Measurements from ENCODE around the gene CD200R1.
"Not testable (repeated sequence)": the region's sequence is repeated elsewhere in the genome, so short reads cannot be mapped to it uniquely, and the experiment has no call there.

The CD200R1 gene

DNA sequence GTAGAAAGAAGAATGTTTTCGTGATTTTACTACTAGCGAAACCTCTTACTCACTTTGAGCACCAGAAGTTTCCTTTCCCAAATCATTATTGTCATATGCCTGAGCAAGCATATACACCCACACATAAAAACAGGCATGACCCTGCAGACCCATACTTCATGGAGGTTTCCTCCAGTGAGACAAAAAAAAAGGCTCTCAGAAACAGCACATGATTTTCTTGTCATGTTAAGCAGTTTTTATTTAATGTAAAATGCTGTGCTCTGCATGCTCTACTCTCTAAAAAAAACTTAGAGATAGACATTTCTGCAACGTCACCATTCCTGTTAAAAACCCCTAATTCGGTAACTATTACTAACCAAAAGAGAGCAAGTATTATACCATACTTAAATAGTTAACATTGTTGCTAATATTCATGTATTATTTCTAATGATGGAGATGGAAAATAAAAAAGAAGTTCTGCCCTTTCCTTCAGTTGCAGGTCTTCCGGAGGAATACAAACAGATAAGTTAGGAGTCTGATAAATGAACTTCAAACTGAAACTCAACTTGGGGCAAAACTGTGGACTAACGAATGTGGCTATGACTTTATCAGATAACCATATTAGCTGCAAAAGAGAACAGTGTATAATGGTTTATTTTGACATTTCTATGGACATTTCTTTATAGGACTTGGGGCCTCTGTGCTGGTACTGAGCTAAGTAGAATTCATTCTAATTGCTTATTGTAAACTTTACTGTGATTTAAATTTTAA, 15.9 kb downstream of the CD200R1 start:
- DNase-seq (ENCODE audit: low spot score in 2 of 2) (no peak), ATAC-seq (peak; percentile 95)
- H3K27ac Mint-ChIP-seq = peak overlapping the region; percentile 35
- H3K4me1 Mint-ChIP-seq = peaks cover 12% of the 10 kb centered on the region
- H3K4me3 Mint-ChIP-seq = peak overlapping the region; percentile 60
- H3K9me3 Mint-ChIP-seq = peaks cover 13% of the 10 kb centered on the region
- H3K36me3 Mint-ChIP-seq = peaks cover 6% of the 10 kb centered on the region

DNA sequence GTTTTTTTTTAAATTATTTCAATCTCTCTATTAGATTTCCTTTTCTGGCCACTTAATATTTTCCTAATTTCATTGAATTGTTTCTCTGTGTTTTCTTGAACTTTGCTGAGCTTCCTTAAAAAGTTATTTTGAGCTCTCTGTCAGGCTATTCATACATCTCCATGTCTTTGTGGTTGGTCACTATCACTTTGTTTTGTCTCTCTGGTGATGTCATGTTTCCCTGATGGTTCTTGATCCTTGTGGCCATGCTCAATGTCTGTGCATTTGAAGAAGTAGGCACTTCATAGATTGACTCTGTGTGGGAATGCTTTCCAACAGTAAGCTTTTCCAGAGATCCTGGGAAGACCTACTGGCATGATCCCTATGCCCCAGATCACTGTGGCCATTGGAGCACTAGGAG, 18.6 kb downstream of the CD200R1 start:
- peaks cover 6% of the 10 kb centered on the region for H3K36me3 Mint-ChIP-seq

DNA sequence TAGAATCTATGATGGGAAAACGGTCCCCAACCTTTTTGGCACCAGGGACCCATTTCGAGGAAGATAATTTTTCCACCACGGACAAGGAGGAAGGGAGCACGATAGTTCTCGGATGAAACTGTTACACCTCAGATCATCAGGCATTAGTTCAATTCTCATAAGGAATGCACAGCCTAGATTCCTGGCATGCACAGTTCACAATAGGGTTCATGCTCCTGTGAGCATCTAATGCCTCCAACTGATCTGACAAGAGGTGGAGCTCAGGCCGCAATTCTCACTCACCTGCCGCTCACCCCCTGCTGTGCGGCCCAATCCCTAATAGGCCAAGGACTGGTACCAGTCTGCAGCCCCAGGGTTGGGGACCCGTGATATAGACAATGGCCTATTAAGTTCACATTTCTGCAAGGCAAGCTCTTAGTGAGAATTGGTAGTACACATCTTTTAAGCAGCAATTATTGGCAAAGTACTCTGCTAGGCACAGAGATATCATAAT, 26.5 kb downstream of the CD200R1 start:
- no peak for ATAC-seq
- Mint-ChIP-seq H3K36me3 (no peaks in the 10 kb centered on the region), H3K9me3 (peaks cover 2% of the 10 kb centered on the region), H3K27ac (no peak overlapping the region), H3K4me1 (no peaks in the 10 kb centered on the region), H3K4me3 (no peak overlapping the region)
- no peak for DNase-seq (ENCODE audit: low spot score in 2 of 2)

More for the DNA sequence above, 18.6 kb downstream of the CD200R1 start:
- ATAC-seq = no peak
- Mint-ChIP-seq H3K9me3 (peaks cover 10% of the 10 kb centered on the region), H3K4me3 (no peak overlapping the region), H3K27ac (no peak overlapping the region), H3K4me1 (peaks cover 12% of the 10 kb centered on the region)
- no peak for DNase-seq (ENCODE audit: low spot score in 2 of 2)

DNA sequence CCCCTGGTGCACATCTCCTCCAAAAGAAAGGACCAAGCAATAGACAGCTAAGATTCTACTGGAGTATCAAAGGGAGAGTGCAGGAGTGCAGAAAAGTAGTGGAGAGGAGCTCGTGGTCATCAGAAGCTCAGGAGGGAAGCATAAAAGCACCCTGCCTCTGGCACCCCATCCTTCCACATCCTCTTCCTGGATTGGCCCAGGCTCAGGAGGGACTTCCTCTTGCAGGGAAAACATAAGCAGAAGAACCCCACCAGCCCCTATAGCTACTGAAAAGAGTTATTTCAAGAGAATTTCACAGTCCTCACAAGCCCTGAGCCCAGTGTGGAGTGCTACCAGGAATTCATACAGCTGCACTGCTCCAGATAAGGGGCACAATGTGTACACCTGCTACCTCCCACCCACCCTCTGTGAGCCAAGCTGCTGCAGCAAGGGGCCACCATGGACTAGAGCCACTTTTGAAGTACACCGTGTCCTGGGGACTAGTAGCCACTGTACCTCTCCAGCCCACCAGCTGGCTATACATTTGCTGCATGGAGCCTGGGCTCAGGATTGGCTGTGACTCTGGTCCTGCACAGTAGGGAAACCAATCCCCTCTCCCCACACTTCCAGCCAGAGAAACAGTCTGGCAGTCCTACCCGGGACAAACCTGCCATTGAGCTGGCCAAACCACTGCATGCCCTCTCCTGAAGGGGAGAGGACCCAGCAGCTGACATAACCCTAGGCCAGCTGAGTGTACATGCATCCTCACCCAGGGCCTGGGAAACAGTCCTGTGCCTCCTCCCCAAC, 43.0 kb downstream of the CD200R1 start:
- ATAC-seq (no peak), DNase-seq (ENCODE audit: low spot score in 2 of 2) (peak in 1 of 2 donors; percentile 45)
- peak overlapping the region; percentile 86 for H3K27ac Mint-ChIP-seq
- peaks cover 5% of the 10 kb centered on the region for H3K36me3 Mint-ChIP-seq
- no peak overlapping the region for H3K4me3 Mint-ChIP-seq
- peaks cover 8% of the 10 kb centered on the region for H3K9me3 Mint-ChIP-seq
- peaks cover 18% of the 10 kb centered on the region for H3K4me1 Mint-ChIP-seq

DNA sequence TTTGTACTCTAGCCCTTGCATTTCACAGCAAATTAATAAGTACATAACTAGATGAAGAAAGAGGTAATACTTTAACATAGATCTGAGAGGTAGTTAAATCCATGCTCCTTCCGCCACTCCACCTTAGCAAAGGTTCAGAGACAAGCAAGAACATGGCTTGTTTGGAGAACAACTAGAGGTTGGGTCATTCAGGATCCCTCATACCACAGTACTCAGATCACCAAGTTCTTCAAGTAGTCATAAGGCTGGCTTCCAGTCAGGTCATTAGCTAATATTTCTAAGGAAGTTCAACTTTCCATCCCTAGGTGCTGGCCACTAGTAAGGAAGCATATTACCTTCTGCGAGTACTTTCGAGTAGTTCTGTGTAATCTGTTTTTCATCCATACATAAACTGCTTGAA, 44.1 kb downstream of the CD200R1 start:
- Mint-ChIP-seq H3K4me1 (peaks cover 18% of the 10 kb centered on the region), H3K36me3 (peaks cover 11% of the 10 kb centered on the region), H3K9me3 (peaks cover 8% of the 10 kb centered on the region), H3K4me3 (no peak overlapping the region), H3K27ac (no peak overlapping the region)
- DNase-seq (ENCODE audit: low spot score in 2 of 2) (no peak), ATAC-seq (no peak)

DNA sequence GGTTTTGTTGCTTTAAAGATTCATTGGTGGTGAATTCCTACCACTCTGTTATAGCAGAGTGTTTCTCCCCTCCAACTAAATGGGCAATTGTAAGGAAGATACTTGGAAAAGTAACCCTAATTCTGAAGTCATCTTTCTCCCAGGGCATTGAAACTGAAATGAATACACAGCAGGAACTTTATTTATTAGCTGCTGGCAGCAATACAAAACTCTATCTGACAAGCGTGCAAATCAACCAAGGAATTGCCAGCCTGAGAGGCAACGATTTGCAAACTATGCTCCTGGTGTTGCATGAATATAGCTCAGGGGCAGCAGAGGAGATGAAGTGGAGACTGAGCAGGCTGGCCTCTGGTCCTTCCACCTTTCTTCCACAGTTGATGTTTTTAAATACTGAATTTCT, 48.9 kb downstream of the CD200R1 start:
- no peaks in the 10 kb centered on the region for H3K4me1 Mint-ChIP-seq
- H3K4me3 Mint-ChIP-seq = no peak overlapping the region
- DNase-seq (ENCODE audit: low spot score in 2 of 2) (no peak), ATAC-seq (no peak)
- H3K36me3 Mint-ChIP-seq = peaks cover 11% of the 10 kb centered on the region
- H3K27ac Mint-ChIP-seq = no peak overlapping the region
- no peaks in the 10 kb centered on the region for H3K9me3 Mint-ChIP-seq

DNA sequence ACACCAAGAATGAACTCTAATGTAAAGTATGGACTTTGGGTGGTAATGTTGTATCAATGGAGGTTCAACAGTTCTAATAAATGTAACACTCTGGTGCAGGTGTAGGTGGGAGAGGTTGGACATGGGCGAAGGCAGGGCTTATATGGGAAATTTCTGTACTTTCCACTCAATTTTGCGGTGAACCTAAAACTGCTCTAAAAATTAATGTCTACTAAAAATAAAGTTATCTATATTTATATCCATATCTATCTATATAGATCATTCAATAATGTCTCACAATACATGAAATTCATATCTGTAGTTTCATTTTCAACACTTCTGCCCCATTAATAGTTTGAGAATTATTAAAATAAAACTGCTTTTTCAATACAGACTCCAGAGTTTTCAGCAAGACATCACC, 49.3 kb downstream of the CD200R1 start:
- Mint-ChIP-seq H3K27ac (no peak overlapping the region), H3K4me3 (no peak overlapping the region), H3K9me3 (no peaks in the 10 kb centered on the region), H3K4me1 (no peaks in the 10 kb centered on the region), H3K36me3 (peaks cover 11% of the 10 kb centered on the region)
- DNase-seq (ENCODE audit: low spot score in 2 of 2) (no peak), ATAC-seq (no peak)

DNA sequence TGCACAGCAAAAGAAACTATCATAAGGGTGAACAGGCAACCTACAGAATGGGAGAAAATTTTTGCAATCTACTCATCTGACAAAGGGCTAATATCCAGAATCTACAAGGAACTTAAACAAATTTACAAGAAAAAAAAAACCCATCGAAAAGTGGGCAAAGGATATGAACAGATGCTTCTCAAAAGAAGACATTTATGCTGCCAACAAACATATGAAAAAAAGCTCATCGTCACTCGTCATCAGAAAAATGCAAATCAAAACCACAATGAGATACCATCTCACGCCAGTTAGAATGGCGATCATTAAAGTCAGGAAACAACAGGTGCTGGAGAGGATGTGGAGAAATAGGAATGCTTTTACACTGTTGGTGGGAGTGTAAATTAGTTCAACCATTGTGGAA, 55.4 kb downstream of the CD200R1 start:
- H3K4me1 Mint-ChIP-seq; H3K4me3 Mint-ChIP-seq; H3K27ac Mint-ChIP-seq; ATAC-seq; DNase-seq (ENCODE audit: low spot score in 2 of 2); H3K36me3 Mint-ChIP-seq: not testable (repeated sequence)
- H3K9me3 Mint-ChIP-seq = peaks cover 15% of the 10 kb centered on the region

DNA sequence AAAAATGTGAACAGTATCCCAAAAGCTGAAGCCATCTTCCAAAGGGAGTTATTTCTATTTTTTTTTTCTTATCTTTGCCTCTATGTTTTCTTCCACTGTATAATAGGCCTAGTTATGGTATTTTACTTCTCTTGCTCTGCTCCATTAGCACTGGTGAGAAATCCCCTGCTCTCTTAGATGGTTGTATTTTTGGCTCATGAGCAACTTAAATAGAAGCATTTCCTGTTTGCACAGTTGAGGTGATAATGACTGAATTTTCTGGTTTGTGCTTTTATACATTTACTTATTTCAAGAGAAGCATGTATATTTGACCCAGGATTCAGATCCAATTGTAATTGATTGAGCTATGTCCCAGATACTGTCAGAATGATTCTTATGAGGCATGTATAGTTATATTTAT, 66.7 kb downstream of the CD200R1 start:
- H3K4me1 Mint-ChIP-seq = peaks cover 6% of the 10 kb centered on the region
- no peaks in the 10 kb centered on the region for H3K36me3 Mint-ChIP-seq
- H3K27ac Mint-ChIP-seq = peak overlapping the region; percentile 55
- no peaks in the 10 kb centered on the region for H3K9me3 Mint-ChIP-seq
- ATAC-seq = peak; percentile 57
- no peak for DNase-seq (ENCODE audit: low spot score in 2 of 2)
- no peak overlapping the region for H3K4me3 Mint-ChIP-seq

DNA sequence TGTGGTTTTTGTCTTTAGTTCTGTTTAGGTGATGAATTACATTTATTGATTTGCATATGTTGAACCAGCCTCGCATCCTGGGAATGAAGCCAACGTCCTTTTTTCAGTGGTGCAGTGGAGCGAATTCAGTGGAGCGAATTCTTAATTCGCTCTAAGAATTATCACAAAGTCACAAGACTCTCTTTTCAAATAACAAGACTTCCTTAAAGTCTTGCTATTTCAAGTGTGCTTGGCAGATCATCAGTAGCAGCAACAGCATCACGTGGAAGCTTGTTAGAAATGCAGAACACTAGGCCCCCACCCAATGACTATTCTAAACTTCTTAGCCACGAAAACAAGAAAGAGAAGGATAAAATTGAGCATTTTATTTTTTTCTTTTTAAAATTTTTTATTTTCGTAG, 70.1 kb downstream of the CD200R1 start:
- H3K36me3 Mint-ChIP-seq = no peaks in the 10 kb centered on the region
- no peaks in the 10 kb centered on the region for H3K9me3 Mint-ChIP-seq
- no peak overlapping the region for H3K4me3 Mint-ChIP-seq
- H3K27ac Mint-ChIP-seq = no peak overlapping the region
- DNase-seq (ENCODE audit: low spot score in 2 of 2) = no peak
- no peak for ATAC-seq
- H3K4me1 Mint-ChIP-seq = peaks cover 6% of the 10 kb centered on the region

DNA sequence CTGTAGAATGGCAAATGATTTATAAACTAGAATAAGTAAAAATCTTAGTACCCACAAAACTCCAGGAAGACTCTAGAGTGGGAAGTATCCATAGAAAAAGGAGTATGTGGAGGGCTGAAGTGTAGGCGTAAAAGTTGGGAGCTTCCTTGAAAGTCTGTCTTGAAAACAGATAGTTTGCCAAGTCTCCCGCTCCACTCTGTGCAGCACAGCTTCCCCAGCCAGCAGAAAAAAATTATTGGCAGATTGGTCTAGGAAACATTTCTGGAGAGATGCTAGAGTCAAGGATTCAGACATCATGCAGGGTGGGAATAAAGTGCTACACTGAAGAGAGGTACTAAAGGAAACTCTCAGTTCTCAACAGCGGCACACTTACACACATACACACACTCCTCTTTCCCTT, 74.8 kb downstream of the CD200R1 start:
- ATAC-seq = no peak
- H3K36me3 Mint-ChIP-seq = no peaks in the 10 kb centered on the region
- no peak for DNase-seq (ENCODE audit: low spot score in 2 of 2)
- H3K4me1 Mint-ChIP-seq = no peaks in the 10 kb centered on the region
- H3K27ac Mint-ChIP-seq = no peak overlapping the region
- no peak overlapping the region for H3K4me3 Mint-ChIP-seq
- no peaks in the 10 kb centered on the region for H3K9me3 Mint-ChIP-seq

DNA sequence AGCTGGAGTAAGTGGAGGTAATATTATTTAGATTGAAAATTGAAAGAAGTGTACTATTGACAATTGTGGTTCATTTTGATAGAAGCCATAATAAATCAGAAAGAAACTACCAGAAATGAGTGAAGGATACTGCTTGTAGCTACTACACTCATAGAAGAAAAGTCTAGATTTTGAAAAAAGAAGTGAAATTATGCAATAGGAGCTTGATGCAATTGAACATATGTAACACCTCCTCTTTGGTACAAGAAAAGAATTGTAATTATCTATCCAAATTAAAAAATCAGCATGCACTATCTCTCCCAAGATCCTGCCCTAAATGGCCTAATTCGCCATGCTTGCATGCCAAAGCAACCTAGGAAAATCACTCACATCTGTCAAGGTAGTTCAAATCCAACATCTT, 77.1 kb downstream of the CD200R1 start:
- Mint-ChIP-seq H3K4me3 (no peak overlapping the region), H3K4me1 (no peaks in the 10 kb centered on the region), H3K36me3 (no peaks in the 10 kb centered on the region), H3K9me3 (no peaks in the 10 kb centered on the region), H3K27ac (no peak overlapping the region)
- no peak for ATAC-seq
- DNase-seq (ENCODE audit: low spot score in 2 of 2) = no peak

DNA sequence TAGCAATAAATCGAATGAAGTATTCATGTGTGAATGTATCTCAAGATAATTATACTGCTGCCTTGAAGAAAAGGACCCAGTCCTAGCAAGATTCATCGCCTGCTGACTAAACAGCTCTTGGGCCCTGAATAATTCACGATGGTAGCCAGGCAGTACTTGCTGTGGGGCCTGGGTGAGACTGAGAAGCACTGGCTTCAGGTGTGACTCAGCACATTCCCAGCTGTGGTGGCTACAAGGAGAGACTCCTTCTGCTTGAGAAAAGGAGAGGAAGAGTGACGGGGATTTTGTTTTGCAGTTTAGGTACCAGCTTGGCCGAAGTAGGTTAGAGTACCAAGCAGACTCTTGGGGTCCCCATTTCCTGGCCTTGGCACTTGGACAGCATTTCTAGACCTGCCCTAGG, 80.6 kb downstream of the CD200R1 start:
- Mint-ChIP-seq H3K36me3 (no peaks in the 10 kb centered on the region), H3K27ac (no peak overlapping the region), H3K9me3 (peaks cover 3% of the 10 kb centered on the region), H3K4me3 (no peak overlapping the region), H3K4me1 (no peaks in the 10 kb centered on the region)
- DNase-seq (ENCODE audit: low spot score in 2 of 2) (no peak), ATAC-seq (no peak)

DNA sequence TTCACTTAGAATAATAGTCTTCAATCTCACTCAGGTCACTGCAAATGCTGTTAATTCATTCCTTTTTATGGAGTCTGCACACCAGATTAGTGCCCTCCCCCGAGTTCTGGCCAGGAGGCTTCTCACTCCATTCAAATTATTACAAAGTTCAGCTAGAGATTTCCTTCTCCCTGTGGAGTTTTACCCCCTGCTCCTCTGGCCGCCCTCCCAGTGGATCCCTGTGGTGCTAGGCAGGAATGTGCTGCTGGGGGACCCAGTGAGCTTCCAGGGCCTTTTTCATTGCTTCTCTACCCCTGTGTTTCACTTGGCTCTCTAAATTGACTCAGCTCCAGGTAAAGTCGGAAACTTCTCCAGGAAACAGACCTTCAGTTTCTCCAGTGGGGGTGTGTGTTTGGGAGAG, 85.5 kb downstream of the CD200R1 start:
- no peaks in the 10 kb centered on the region for H3K4me1 Mint-ChIP-seq
- DNase-seq (ENCODE audit: low spot score in 2 of 2) = no peak
- no peaks in the 10 kb centered on the region for H3K36me3 Mint-ChIP-seq
- H3K27ac Mint-ChIP-seq = no peak overlapping the region
- H3K9me3 Mint-ChIP-seq = peaks cover 3% of the 10 kb centered on the region
- no peak overlapping the region for H3K4me3 Mint-ChIP-seq
- ATAC-seq = no peak

DNA sequence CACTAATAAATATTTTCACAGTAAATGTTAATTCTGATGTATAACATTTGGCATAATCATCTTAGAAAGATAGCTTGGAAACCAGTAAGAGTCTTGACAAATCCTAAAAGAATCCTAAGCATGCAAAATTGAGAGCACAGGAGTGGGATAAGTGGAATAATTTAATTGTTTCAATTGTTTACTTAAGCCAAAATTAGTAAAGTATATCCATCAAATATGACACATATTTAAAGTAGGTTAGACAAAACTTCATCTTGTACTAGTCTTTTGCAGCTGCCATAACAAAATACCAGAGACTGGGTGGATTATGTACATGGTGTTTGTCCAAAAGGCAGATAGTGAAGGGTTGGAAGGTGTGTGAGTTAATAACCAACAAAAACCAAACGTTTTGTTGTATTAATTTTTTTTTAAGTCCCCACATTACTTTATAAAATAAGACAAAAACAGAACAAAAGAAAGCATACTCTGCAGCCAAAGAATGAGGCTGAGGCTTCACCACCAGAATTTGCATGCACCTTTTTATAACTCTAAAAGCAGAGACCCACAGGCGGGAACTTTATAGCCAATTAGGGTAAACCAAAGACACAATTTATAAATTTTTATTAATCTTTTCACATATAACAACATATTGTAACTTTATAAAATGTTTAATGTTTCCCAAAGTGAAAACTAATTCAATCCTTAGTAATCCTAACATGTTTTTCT, 86.4 kb downstream of the CD200R1 start:
- H3K4me3 Mint-ChIP-seq = no peak overlapping the region
- DNase-seq (ENCODE audit: low spot score in 2 of 2) (no peak), ATAC-seq (no peak)
- no peaks in the 10 kb centered on the region for H3K4me1 Mint-ChIP-seq
- H3K36me3 Mint-ChIP-seq = no peaks in the 10 kb centered on the region
- H3K27ac Mint-ChIP-seq = no peak overlapping the region
- H3K9me3 Mint-ChIP-seq = peaks cover 3% of the 10 kb centered on the region
